Calu3 (cell line): ENCODE data around the gene RAB3IP. TPM values are rescaled to one million over a fixed set of nuclear protein-coding genes. Genes with fewer than 3 reads are reported as not detected.

Experiments used
- BruUV-seq: library from RNA; stranded (reverse); fragments of 400-500 nt; replicated peaks from 2 replicates; lab custom pipeline; 2021; lab: Mats Ljungman, UMichigan
- CTCF ChIA-PET: fragments of 300-600 bp; sonication (Branson Sonifier 250); formaldehyde crosslinking; loops from one replicate; lab custom pipeline; 2022; ENCODE audit warnings: antibody characterized with exemption; lab: Charles Lee
- DNase-seq: peaks from one replicate; pipeline ENCODE4 v3.0.0; 2022
- H3K27ac Mint-ChIP-seq: one replicate; pipeline ENCODE4 v1.8.0; 2022; ENCODE audit warnings: mixed read lengths; ENCODE audit not compliant: unreplicated experiment
- H3K27me3 Mint-ChIP-seq: one replicate; pipeline ENCODE4 v1.8.0; 2022; ENCODE audit warnings: mixed read lengths; ENCODE audit not compliant: unreplicated experiment
- H3K36me3 Mint-ChIP-seq: one replicate; pipeline ENCODE4 v1.8.0; 2022; ENCODE audit warnings: mild to moderate bottlenecking, moderate library complexity, mixed read lengths; ENCODE audit not compliant: insufficient read depth, unreplicated experiment
- H3K4me1 Mint-ChIP-seq: one replicate; pipeline ENCODE4 v1.8.0; 2022; ENCODE audit warnings: mild to moderate bottlenecking, low read depth, mixed read lengths; ENCODE audit not compliant: unreplicated experiment
- H3K4me3 Mint-ChIP-seq: one replicate; pipeline ENCODE4 v1.8.0; 2022; ENCODE audit warnings: mild to moderate bottlenecking, low read depth, moderate library complexity, mixed read lengths; ENCODE audit not compliant: unreplicated experiment
- H3K9me3 Mint-ChIP-seq: one replicate; pipeline ENCODE4 v1.8.0; 2022; ENCODE audit warnings: low read depth, mixed read lengths; ENCODE audit not compliant: unreplicated experiment
- intact Hi-C: fragments of 100-400 bp; cut with micrococcal nuclease; formaldehyde crosslinking; loops from one replicate; pipeline ENCODE4 v1.10.0; 2022; ENCODE audit not compliant: unreplicated experiment
- total RNA-seq: library from RNA; stranded (reverse); gene quantifications from 2 replicates; pipeline ENCODE4 v1.2.3, GENCODE V29; 2022
- TF ChIP-seq, protein P1 (sequence below): fragments of 200-600 bp; IDR thresholded peaks from one replicate; pipeline ENCODE4 v1.8.0; 2022; ENCODE audit warnings: antibody characterized with exemption; ENCODE audit not compliant: unreplicated experiment

Gene RAB3IP
- total RNA-seq, 1 experiment from 2014 or later = 101 TPM

DNA sequence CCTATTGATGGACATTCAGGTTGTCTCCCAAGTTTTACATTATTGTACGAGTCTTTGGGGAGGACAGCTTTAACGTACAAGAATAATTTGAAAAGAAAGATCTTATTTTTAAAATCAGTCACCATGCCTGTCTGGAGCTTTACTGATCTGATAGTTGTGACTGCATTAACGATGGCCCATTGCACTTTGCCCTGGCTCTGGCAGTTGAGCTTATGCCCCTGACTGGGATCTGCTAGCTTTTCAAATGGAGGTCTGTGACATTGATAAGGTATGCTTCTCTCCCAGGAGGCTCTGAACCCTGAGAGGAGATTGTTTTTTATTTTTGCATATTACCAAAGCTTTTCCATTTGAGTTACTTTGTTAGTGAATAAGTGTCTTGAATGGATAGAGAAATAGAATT is 17.9 kb upstream of the RAB3IP start:
- Mint-ChIP-seq H3K4me3 (no peak overlapping the region), H3K36me3 (no peaks in the 10 kb centered on the region), H3K27me3 (no peaks in the 10 kb centered on the region), H3K9me3 (no peaks in the 10 kb centered on the region), H3K4me1 (no peaks in the 10 kb centered on the region), H3K27ac (no peak overlapping the region)
- no TSS peak for BruUV-seq
- no peak for DNase-seq
- intact Hi-C loops = no loop called here
- CTCF ChIA-PET = interaction anchor here (1.5 kb wide), 1 partner anchor 16 kb away, joined by 5 read pairs; no protein-coding TSS in a partner anchor
- TF ChIP-seq, protein P1, sequence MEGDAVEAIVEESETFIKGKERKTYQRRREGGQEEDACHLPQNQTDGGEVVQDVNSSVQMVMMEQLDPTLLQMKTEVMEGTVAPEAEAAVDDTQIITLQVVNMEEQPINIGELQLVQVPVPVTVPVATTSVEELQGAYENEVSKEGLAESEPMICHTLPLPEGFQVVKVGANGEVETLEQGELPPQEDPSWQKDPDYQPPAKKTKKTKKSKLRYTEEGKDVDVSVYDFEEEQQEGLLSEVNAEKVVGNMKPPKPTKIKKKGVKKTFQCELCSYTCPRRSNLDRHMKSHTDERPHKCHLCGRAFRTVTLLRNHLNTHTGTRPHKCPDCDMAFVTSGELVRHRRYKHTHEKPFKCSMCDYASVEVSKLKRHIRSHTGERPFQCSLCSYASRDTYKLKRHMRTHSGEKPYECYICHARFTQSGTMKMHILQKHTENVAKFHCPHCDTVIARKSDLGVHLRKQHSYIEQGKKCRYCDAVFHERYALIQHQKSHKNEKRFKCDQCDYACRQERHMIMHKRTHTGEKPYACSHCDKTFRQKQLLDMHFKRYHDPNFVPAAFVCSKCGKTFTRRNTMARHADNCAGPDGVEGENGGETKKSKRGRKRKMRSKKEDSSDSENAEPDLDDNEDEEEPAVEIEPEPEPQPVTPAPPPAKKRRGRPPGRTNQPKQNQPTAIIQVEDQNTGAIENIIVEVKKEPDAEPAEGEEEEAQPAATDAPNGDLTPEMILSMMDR = no peak

DNA sequence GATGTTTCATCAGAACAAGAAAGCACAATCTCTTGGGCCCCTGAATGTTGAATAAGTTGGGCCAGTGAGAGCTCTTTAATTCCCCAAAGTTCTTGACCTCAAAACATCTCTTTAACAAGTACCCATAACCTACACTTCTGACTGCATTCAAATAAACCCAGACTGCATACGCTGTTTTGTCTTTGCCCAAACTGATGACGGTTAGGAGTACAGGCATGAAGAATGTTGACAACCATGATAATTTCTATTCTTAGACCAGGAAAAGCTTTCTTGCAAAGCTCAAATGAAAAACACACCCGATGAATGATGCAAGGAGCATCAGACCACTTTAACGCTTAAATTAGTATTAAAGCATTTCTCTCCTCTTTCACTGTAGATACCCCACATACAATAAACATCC is 11.7 kb upstream of the RAB3IP start:
- TF ChIP-seq, protein P1 = no peak
- Mint-ChIP-seq H3K4me3 (no peak overlapping the region), H3K36me3 (no peaks in the 10 kb centered on the region), H3K4me1 (no peaks in the 10 kb centered on the region), H3K9me3 (no peaks in the 10 kb centered on the region), H3K27me3 (no peaks in the 10 kb centered on the region), H3K27ac (no peak overlapping the region)
- CTCF ChIA-PET = no interaction called here
- intact Hi-C loops = no loop called here
- DNase-seq = no peak
- BruUV-seq = no TSS peak

DNA sequence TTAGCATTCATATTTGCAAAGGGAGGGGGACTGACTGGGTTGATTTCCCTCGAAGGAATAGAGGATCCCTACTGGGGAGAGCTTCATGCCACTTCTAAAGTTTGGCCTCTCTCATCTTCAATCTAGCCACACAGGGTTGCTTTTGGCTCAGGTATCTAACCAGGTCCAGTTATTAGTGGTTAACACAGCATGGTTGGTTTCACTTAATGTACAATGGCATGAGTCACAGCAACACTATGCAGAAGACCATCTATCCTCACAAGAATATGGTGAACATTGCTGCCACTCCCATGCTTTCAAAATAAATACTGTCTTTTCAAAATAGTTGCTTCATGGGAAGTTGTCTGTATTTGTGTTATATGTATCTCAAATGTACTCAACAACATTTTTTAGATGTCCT is 6.6 kb upstream of the RAB3IP start:
- Mint-ChIP-seq H3K27ac (no peak overlapping the region), H3K36me3 (no peaks in the 10 kb centered on the region), H3K4me3 (no peak overlapping the region), H3K9me3 (peaks cover 2% of the 10 kb centered on the region), H3K4me1 (peaks cover 10% of the 10 kb centered on the region), H3K27me3 (no peaks in the 10 kb centered on the region)
- TF ChIP-seq, protein P1 = no peak
- CTCF ChIA-PET = interaction anchor here (0.5 to 0.6 kb wide), 2 partner anchors 144 to 246 kb away, joined by 3 read pairs; no protein-coding TSS in a partner anchor
- intact Hi-C loops = no loop called here
- no peak for DNase-seq
- no TSS peak for BruUV-seq

DNA sequence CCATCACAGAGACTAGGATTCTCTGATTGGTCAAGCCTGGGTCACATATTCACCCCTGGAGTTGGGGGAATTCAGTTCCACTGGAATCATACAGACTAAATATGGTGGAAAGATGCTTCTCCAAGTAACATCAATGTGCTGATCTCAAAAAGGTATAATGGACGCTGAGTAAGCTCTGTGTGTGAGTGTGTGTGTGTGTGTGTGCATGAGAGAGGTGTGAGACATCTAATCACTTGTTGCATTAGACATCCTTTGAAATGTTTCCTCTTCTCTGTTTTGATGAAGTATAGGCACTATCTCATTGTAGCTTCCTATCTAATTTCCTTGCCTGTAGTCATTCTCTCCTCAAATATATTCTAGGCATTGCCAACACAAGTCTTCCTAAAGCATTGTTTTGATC is 5.0 kb upstream of the RAB3IP start:
- intact Hi-C loops = no loop called here
- H3K27me3 Mint-ChIP-seq = no peaks in the 10 kb centered on the region
- BruUV-seq = no TSS peak
- H3K4me3 Mint-ChIP-seq = no peak overlapping the region
- TF ChIP-seq, protein P1 = no peak
- H3K9me3 Mint-ChIP-seq = peaks cover 2% of the 10 kb centered on the region
- DNase-seq = no peak
- no peak overlapping the region for H3K27ac Mint-ChIP-seq
- H3K36me3 Mint-ChIP-seq = peaks cover 5% of the 10 kb centered on the region
- CTCF ChIA-PET = no interaction called here
- H3K4me1 Mint-ChIP-seq = peaks cover 10% of the 10 kb centered on the region
